Adrenal gland (tissue), 5 donors: ENCODE data around the gene ETAA1.

Experiments used
- CTCF ChIP-seq, 6 experiments: fragments of 450-650 bp in 4 of 6; fragments of 200-600 bp in 2 of 6; sonication (generic) in 1 of 6; IDR thresholded peaks; 1 replicate in 5 of 6; 2 replicates in 1 of 6; pipeline versions ENCODE4 v1.5.1 to v1.8.0; 2016 to 2021; ENCODE audit warnings: antibody characterized with exemption in 6 of 6, mild to moderate bottlenecking in 2 of 6, moderate library complexity in 1 of 6
- POLR2A ChIP-seq, 2 donors: fragments of 450-650 bp; IDR thresholded peaks; one replicate each; pipeline ENCODE4 v1.6.1; 2017; ENCODE audit warnings: antibody characterized with exemption in 2 of 2, mild to moderate bottlenecking in 2 of 2, moderate library complexity in 1 of 2
- donor health status: DM: no; HTN: no; CAD: no.

GRCh38 chr2:67378555-67378954 is 18.6 kb upstream of the ETAA1 start:
- no peak for TF ChIP-seq CTCF (IDR thresholded peaks at IDR 0.05)
- TF ChIP-seq POLR2A (IDR thresholded peaks at IDR 0.05): no peak
